ENCODE results near the gene MYO1B. TPM values are rescaled to one million over a fixed set of nuclear protein-coding genes. Genes with fewer than 3 reads are reported as not detected.

MYO1B gene
- total RNA-seq, 1 experiment from 2014 or later, result 43.2 TPM

- Histone ChIP-seq H3K4me2 (ENCODE audit: insufficient read depth, insufficient read length, low read length) (no peak overlapping the region), H3K9me3 (ENCODE audit: control insufficient read depth, low read depth, low read length) (no peaks in the 10 kb centered on the region), H4K91ac (ENCODE audit: insufficient read length, low read depth, low read length) (no peak overlapping the region), H4K8ac (replicated peaks; ENCODE audit: insufficient read length, low read depth, low read length) (no peak overlapping the region), H3K14ac (ENCODE audit: insufficient read depth, low read length) (no peak overlapping the region), H2BK12ac (ENCODE audit: insufficient read length, low read depth, low read length) (no peak overlapping the region), H3K79me2 (ENCODE audit: insufficient read depth, low read length) (peaks cover 4% of the 10 kb centered on the region; the same call in 1 of the 2 replicates), H3K18ac (ENCODE audit: insufficient read length, low read depth, low read length) (no peak overlapping the region), H2AFZ (ENCODE audit: low read length) (no peak overlapping the region), H2BK5ac (ENCODE audit: insufficient read length, low read length) (no peak overlapping the region), H3T11ph (ENCODE audit: low read length) (no peak overlapping the region), H3K27ac (ENCODE audit: insufficient read length, low read depth, low read length) (no peak overlapping the region), H2AK5ac (ENCODE audit: insufficient read length, low read length) (no peak overlapping the region), H3K4me1 (ENCODE audit: insufficient read depth, low read length) (peaks cover 9% of the 10 kb centered on the region), H2BK15ac (ENCODE audit: low read depth, low read length) (no peak overlapping the region), H3K56ac (ENCODE audit: insufficient read length, low read depth, low read length) (no peak overlapping the region), H3K9ac (ENCODE audit: extremely low read depth, insufficient read length, low read length) (no peak overlapping the region), H2BK20ac (ENCODE audit: low read depth, low read length, poor library complexity, severe bottlenecking) (no peak overlapping the region), H4K20me1 (ENCODE audit: control insufficient read depth, insufficient read depth, insufficient read length) (no peaks in the 10 kb centered on the region), H2BK120ac (ENCODE audit: low read depth, low read length, poor library complexity, severe bottlenecking) (no peak overlapping the region), H4K5ac (ENCODE audit: insufficient read length, low read depth, low read length) (no peak overlapping the region), H3K23ac (ENCODE audit: insufficient read length, low read depth, low read length) (no peak overlapping the region), H3K79me1 (ENCODE audit: insufficient read depth, low read depth, low read length, poor library complexity, severe bottlenecking) (no peaks in the 10 kb centered on the region), H3K4ac (ENCODE audit: low read depth, low read length) (no peak overlapping the region), H3K23me2 (ENCODE audit: insufficient read length, low read depth, low read length, poor library complexity, severe bottlenecking) (no peaks in the 10 kb centered on the region), H3K27me3 (ENCODE audit: insufficient read depth, low read length) (no peaks in the 10 kb centered on the region)
- no peaks in the 10 kb centered on the region for H3K9me3 Mint-ChIP-seq
- no peak for TF ChIP-seq CTCF (conservative IDR thresholded peaks at IDR 0.05)
- DNase-seq, result no peak
- peak overlapping the region; percentile 13 to 61 (median 22); a peak in 5 of 7 replicates for H3K27ac Mint-ChIP-seq
- no peak overlapping the region for H3K4me3 Mint-ChIP-seq
- peaks cover 33 to 38% of the 10 kb centered on the region in 2 experiments for H3K4me1 Mint-ChIP-seq
- WGBS (ENCODE audit: extremely low coverage, insufficient read length, low lambda C conversion rate), result no CpG with 5 or more reads among the region's 4 CpGs
- H3K27me3 Mint-ChIP-seq (ENCODE audit: low read depth), result no peaks in the 10 kb centered on the region
- H3K36me3 Mint-ChIP-seq (ENCODE audit: insufficient read depth in 1 of 3, low read depth in 3 of 3), result no peaks in the 10 kb centered on the region
Observed at GRCh38 chr2:191316246-191316994, 71.2 kb downstream of the MYO1B start.

Measured in H9 (cell line).